ENCODE results near the gene AKNA. TPM values are rescaled to one million over a fixed set of nuclear protein-coding genes. Genes with fewer than 3 reads are reported as not detected.
A peak's percentile ranks its signal among the peaks of the same experiment; 100 is the strongest.

The AKNA gene
- total RNA-seq, 4 donors from 2014 or later: 12.5 to 18.5 (median 17.3) TPM

DNA sequence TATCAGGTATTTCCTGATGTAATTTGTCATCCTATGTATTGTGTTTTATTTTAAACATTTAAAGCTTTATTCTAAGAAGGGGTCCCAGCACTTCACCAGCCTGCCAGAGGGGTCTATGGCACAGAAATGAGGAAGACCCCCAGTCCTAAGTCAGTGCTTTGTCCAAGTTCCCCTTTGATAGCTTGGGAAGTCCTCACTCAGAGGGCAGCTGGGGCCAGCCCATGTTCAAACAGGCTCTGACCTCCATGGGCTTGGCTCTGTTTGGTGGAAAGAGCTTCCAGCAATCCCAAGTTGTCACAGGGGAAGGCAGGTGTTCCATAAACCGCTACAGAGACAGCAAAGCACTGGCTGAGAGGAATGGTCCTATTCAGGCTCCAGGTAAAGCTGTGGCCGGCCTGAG, 26.6 kb upstream of the AKNA start:
- TF ChIP-seq POLR2A (IDR thresholded peaks at IDR 0.05; ENCODE audit: low read depth) (no peak), CTCF (IDR thresholded peaks at IDR 0.05) (no peak), EP300 (IDR thresholded peaks at IDR 0.05) (no peak), POLR2AphosphoS5 (IDR thresholded peaks at IDR 0.05) (no peak)
- Histone ChIP-seq H3K27me3 (no peaks in the 10 kb centered on the region), H3K4me3 (no peak overlapping the region), H3K9me3 (no peaks in the 10 kb centered on the region), H3K36me3 (peaks cover 0 to 21% (median 5%) of the 10 kb centered on the region in 4 donors), H3K4me1 (peaks cover 0 to 18% (median 13%) of the 10 kb centered on the region in 4 donors), H3K27ac (replicated peaks in 1 of 4) (peak overlapping the region in 3 of 4 donors; percentile 35 to 40 (median 37))
- intact Hi-C loops (cut with DNase I): loop anchor here (5.0 kb wide), 1 partner anchor 68 kb away; no protein-coding TSS in a partner anchor
- 100% methylated on average over 1 of the region's 2 CpGs for WGBS
- no peak for DNase-seq (ENCODE audit: extremely low spot score)

DNA sequence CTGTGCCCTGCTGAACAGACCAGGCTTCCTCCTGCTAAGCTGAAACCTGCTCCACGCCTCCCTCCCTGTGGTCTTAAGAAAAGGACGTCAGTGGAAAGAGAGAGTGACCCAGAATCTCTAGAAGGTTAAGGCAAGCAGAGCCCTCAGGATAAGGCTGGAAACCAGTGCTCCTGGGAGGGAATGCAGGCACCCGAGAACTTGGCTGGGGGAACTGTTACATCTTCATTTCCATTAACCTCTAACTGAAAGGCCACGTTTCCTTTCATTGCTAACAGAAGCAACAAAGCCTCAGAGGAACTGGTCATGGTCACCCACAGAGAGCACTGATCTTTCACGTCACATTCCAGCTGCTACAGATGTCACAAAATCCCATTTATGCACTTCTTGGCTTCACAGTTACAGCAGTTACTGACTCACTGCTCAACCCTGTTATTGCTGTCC, 26.1 kb upstream of the AKNA start:
- Histone ChIP-seq H3K4me1 (peaks cover 0 to 18% (median 13%) of the 10 kb centered on the region in 4 donors), H3K4me3 (no peak overlapping the region), H3K27me3 (no peaks in the 10 kb centered on the region), H3K27ac (replicated peaks in 1 of 4) (peak overlapping the region in 3 of 4 donors; percentile 35 to 40 (median 37)), H3K36me3 (peaks cover 0 to 21% (median 5%) of the 10 kb centered on the region in 4 donors), H3K9me3 (no peaks in the 10 kb centered on the region)
- 42% methylated on average over 5 of the region's 5 CpGs for WGBS
- TF ChIP-seq POLR2AphosphoS5 (IDR thresholded peaks at IDR 0.05) (peak in 1 of 2 donors; percentile 5), EP300 (IDR thresholded peaks at IDR 0.05) (no peak)
- intact Hi-C loops (cut with DNase I): loop anchor here (5.0 kb wide), 1 partner anchor 68 kb away; no protein-coding TSS in a partner anchor
- no peak for DNase-seq (ENCODE audit: extremely low spot score)

DNA sequence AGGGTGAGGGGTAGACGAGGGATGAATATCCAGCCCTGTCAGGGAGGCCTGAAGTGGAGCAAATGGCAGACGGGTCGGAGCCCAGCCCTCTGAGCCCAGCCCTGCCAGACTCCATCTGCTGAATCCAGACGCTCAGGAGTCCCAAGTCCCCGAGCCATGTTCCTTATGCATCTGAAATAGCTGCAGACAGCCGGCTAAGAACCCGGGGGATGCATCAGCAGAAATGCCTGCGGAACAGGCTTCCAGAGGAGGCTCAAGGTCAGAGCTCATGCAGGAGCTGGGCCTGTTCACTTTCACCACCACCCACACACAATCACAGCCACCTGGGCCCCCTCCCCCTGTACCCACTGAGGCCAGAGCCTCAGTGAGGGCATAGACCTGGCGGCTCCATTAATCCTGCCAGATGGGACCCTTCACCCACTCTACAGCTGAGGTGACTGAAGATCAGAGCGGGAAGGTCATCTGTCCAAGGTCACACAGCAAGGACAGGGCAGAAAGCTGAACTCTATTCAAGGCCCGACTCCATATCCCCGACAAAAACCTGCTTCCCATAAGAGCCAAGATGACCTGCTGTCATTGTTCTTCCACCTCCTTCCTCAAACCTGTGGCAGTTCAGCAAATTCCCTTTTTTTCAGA, 24.4 kb upstream of the AKNA start:
- H3K27me3 ChIP-seq: no peaks in the 10 kb centered on the region
- intact Hi-C loops (cut with DNase I): loop anchor here (5.0 kb wide), 1 partner anchor 70 kb away; no protein-coding TSS in a partner anchor
- H3K4me1 ChIP-seq: peaks cover 0 to 18% (median 13%) of the 10 kb centered on the region in 4 donors
- DNase-seq (ENCODE audit: extremely low spot score): no peak
- H3K36me3 ChIP-seq: peaks cover 0 to 13% (median 3%) of the 10 kb centered on the region in 4 donors
- no peak overlapping the region for H3K4me3 ChIP-seq
- TF ChIP-seq POLR2AphosphoS5 (IDR thresholded peaks at IDR 0.05): no peak
- no peak for TF ChIP-seq EP300 (IDR thresholded peaks at IDR 0.05)
- no peak for TF ChIP-seq POLR2A (IDR thresholded peaks at IDR 0.05; ENCODE audit: low read depth)
- TF ChIP-seq CTCF (IDR thresholded peaks at IDR 0.05): no peak
- WGBS: 77% methylated on average over 5 of the region's 12 CpGs
- no peaks in the 10 kb centered on the region for H3K9me3 ChIP-seq
- no peak overlapping the region for H3K27ac ChIP-seq (replicated peaks in 1 of 4)

GRCh38 chr9:114411452-114411851, 23.7 kb upstream of the AKNA start:
- intact Hi-C loops (cut with DNase I): loop anchor here (5.0 kb wide), 1 partner anchor 71 kb away; no protein-coding TSS in a partner anchor
- H3K9me3 ChIP-seq: no peaks in the 10 kb centered on the region
- no peak overlapping the region for H3K4me3 ChIP-seq
- H3K4me1 ChIP-seq: peaks cover 0 to 18% (median 13%) of the 10 kb centered on the region in 4 donors
- DNase-seq (ENCODE audit: extremely low spot score): no peak
- TF ChIP-seq POLR2A (IDR thresholded peaks at IDR 0.05; ENCODE audit: low read depth): no peak
- TF ChIP-seq CTCF (IDR thresholded peaks at IDR 0.05): no peak
- no peak for TF ChIP-seq EP300 (IDR thresholded peaks at IDR 0.05)
- TF ChIP-seq POLR2AphosphoS5 (IDR thresholded peaks at IDR 0.05): no peak
- 90% methylated on average over 6 of the region's 6 CpGs for WGBS
- no peaks in the 10 kb centered on the region for H3K27me3 ChIP-seq
- no peak overlapping the region for H3K27ac ChIP-seq (replicated peaks in 1 of 4)
- H3K36me3 ChIP-seq: peaks cover 0 to 13% (median 6%) of the 10 kb centered on the region in 4 donors

GRCh38 chr9:114410910-114411309, 23.1 kb upstream of the AKNA start:
- H3K27ac ChIP-seq (replicated peaks in 1 of 4): no peak overlapping the region
- intact Hi-C loops (cut with DNase I): loop anchor here (5.0 kb wide), 1 partner anchor 71 kb away; no protein-coding TSS in a partner anchor
- no peaks in the 10 kb centered on the region for H3K27me3 ChIP-seq
- TF ChIP-seq POLR2A (IDR thresholded peaks at IDR 0.05; ENCODE audit: low read depth): no peak
- no peak for TF ChIP-seq EP300 (IDR thresholded peaks at IDR 0.05)
- no peak for TF ChIP-seq CTCF (IDR thresholded peaks at IDR 0.05)
- no peak for TF ChIP-seq POLR2AphosphoS5 (IDR thresholded peaks at IDR 0.05)
- 92% methylated on average over 8 of the region's 8 CpGs for WGBS
- H3K36me3 ChIP-seq: peaks cover 0 to 16% (median 8%) of the 10 kb centered on the region in 4 donors
- DNase-seq (ENCODE audit: extremely low spot score): no peak
- H3K4me1 ChIP-seq: peaks cover 0 to 18% (median 13%) of the 10 kb centered on the region in 4 donors
- no peak overlapping the region for H3K4me3 ChIP-seq
- no peaks in the 10 kb centered on the region for H3K9me3 ChIP-seq
